Activated CD4-positive, alpha-beta T cell treated with anti-CD3 and anti-CD28 coated beads, Interleukin-2, amount 50 U/mL, for 4 hours (primary cell): Measurements from ENCODE around the gene GPR62.
"Not testable (repeated sequence)": the region's sequence is repeated elsewhere in the genome, so short reads cannot be mapped to it uniquely, and the experiment has no call there.

Source experiments
- DNase-seq, 2 experiments: peaks; one replicate each; pipeline ENCODE4 v3.0.0-alpha.2; 2020

GPR62 gene

GRCh38 chr3:51971350-51971749 is 16.2 kb downstream of the GPR62 start:
- DNase-seq, result no peak

GRCh38 chr3:51974277-51974962 is 19.2 kb downstream of the GPR62 start:
- DNase-seq, result no peak

GRCh38 chr3:51974963-51975851 is 20.0 kb downstream of the GPR62 start, which contains the start of gene ABHD14A:
Gene ABHD14A, plus strand, starts transcription at chr3:51975064. Its CDS starts 72 bp downstream, at chr3:51975136.
- peak; percentile 54 to 57 for DNase-seq

- DNase-seq, result no peak
Observed at GRCh38 chr3:51975852-51976549, 20.8 kb downstream of the GPR62 start.

GRCh38 chr3:51977446-51978142 is 22.4 kb downstream of the GPR62 start:
- DNase-seq, result no peak

- no peak for DNase-seq
Observed at GRCh38 chr3:51978143-51978502, 22.9 kb downstream of the GPR62 start.

GRCh38 chr3:51980253-51980652 is 25.1 kb downstream of the GPR62 start:
- DNase-seq, result no peak

GRCh38 chr3:51982352-51982837 is 27.2 kb downstream of the GPR62 start:
- no peak for DNase-seq

- peak; percentile 52 to 56 for DNase-seq
Observed at GRCh38 chr3:51982838-51983577, 27.8 kb downstream of the GPR62 start, which contains the start of gene ACY1. Gene ACY1, plus strand, starts transcription at chr3:51983535. Its CDS starts 530 bp downstream, at chr3:51984065.

- DNase-seq, result no peak
Observed at GRCh38 chr3:51983578-51984268, 28.5 kb downstream of the GPR62 start.

- DNase-seq, result no peak
Observed at GRCh38 chr3:51984269-51984647, 29.1 kb downstream of the GPR62 start.

- DNase-seq, result no peak
Observed at GRCh38 chr3:51985063-51985462, 29.9 kb downstream of the GPR62 start.

GRCh38 chr3:51986010-51986947 is 31.1 kb downstream of the GPR62 start:
- DNase-seq, result no peak

- DNase-seq, result no peak
Observed at GRCh38 chr3:51987568-51987967, 32.4 kb downstream of the GPR62 start.

- no peak for DNase-seq
Observed at GRCh38 chr3:51988286-51989146, 33.3 kb downstream of the GPR62 start.

GRCh38 chr3:51990501-51990971 is 35.4 kb downstream of the GPR62 start:
- not testable (repeated sequence) for DNase-seq

- no peak for DNase-seq
Observed at GRCh38 chr3:51992017-51992682, 37.0 kb downstream of the GPR62 start.

- DNase-seq, result not testable (repeated sequence)
Observed at GRCh38 chr3:51993657-51994056, 38.5 kb downstream of the GPR62 start.
